Left lung (tissue), 10 donors: ENCODE measurements around the gene GPC1. TPM values are rescaled to one million over a fixed set of nuclear protein-coding genes. Genes with fewer than 3 reads are reported as not detected.

Source experiments
- ATAC-seq: fragments of 200-7000 bp; cut with Tn5 transposase; one replicate; pipeline ENCODE4 v1.9.1; 2020; ENCODE audit warnings: moderate library complexity
- DNase-seq, 4 donors: peaks; one replicate each; pipeline ENCODE4 v3.0.0-alpha.2; 2013 to 2020
- H3K27ac ChIP-seq, 2 donors: fragments of 200-600 bp; sonication (generic) in 1 of 2; one replicate each; pipeline versions ENCODE4 v1.5.0 to v1.8.0; 2020 to 2021
- H3K27me3 ChIP-seq, 2 donors: fragments of 200-600 bp; sonication (generic) in 1 of 2; one replicate each; pipeline versions ENCODE4 v1.5.0 to v1.8.0; 2020 to 2021
- H3K36me3 ChIP-seq, 2 donors: fragments of 200-600 bp; sonication (generic) in 1 of 2; one replicate each; pipeline versions ENCODE4 v1.5.0 to v1.8.0; 2020 to 2021
- H3K4me1 ChIP-seq, 2 donors: fragments of 200-600 bp; one replicate each; pipeline ENCODE4 v1.8.0; 2021
- H3K4me3 ChIP-seq, 2 donors: fragments of 200-600 bp; sonication (generic) in 1 of 2; one replicate each; pipeline versions ENCODE4 v1.5.0 to v1.8.0; 2020 to 2021; ENCODE audit warnings: mild to moderate bottlenecking in 1 of 2
- H3K9me3 ChIP-seq, 2 donors: fragments of 200-600 bp; sonication (generic) in 1 of 2; one replicate each; pipeline versions ENCODE4 v1.5.0 to v1.8.0; 2020 to 2021
- intact Hi-C, 2 donors: fragments of 100-400 bp; cut with DNase I; formaldehyde crosslinking; loops; one replicate each; pipeline versions ENCODE4 v1.11.2 to v1.14.2; 2022
- polyA plus RNA-seq, 6 donors: library from polyadenylated mRNA; unstranded; fragments of 120-200 nt; gene quantifications; one replicate each; pipeline ENCODE4 v1.2.1, GENCODE V29; 2013; ENCODE audit not compliant: insufficient read length in 6 of 6
- total RNA-seq, 2 donors: library from RNA; stranded (reverse); fragmentation: NEBNext Ultra II Directional; extraction: Animal tissue kit (Norgen Biotek cat#: 25700); gene quantifications; one replicate each; pipeline ENCODE4 v1.2.1, GENCODE V29; 2021
- TF ChIP-seq, protein P1 (sequence below), 2 donors: fragments of 200-600 bp; sonication (generic) in 1 of 2; IDR thresholded peaks; one replicate each; pipeline versions ENCODE4 v1.5.0 to v1.8.0; 2021; ENCODE audit warnings: antibody characterized with exemption in 2 of 2
- donor health status: DM: no; HTN: yes; CAD: no.
- donor health status: DM: no; HTN: no; CAD: no.

The GPC1 gene
- total and polyA plus RNA-seq, 8 donors: 24.6 to 63.4 (median 45.3) TPM

DNA sequence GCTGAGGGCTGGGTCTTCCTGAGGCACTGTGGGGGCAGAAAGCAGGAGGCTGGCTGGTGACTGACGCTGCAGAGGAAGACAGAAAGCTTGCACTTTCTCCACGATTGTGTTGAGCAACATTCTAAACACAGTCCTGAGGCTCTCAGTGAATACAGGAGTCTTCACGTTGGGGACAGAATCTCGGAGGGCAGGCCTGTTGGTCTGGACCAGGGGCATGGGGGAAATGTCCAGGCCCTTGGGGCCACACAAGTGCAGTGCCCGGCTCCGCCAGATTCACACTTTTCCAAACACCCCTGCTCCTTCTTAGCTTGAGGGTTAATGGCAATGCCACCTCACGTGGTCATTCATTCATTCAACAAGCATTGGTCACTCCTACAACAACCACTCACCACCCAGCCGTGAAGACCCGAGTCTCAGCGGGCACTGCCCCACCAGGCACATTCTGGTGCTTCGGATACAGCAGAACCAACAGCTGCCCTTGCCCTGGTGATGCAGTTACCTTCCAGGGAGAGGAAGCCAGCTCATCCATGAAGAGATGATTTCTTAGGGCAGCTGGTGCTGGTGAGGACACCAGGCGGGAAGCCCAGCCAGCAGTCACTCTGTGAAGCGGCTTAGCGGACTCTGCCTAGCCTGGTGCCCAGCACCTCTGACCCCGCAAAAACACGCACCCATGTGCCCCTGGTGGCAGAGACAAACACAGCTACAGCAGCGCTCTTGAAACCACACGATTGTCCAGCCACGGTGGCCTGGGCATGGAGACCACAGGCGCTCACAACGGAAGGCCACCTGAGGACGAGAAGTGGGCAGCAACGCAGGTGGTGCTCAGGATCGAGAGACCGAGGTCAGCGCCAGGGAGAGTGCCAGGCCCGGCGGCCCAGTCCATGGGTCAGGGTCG, 10.9 kb upstream of the GPC1 start:
- H3K4me3 ChIP-seq: no peak overlapping the region
- H3K36me3 ChIP-seq: no peaks in the 10 kb centered on the region
- H3K4me1 ChIP-seq: no peaks in the 10 kb centered on the region
- TF ChIP-seq, protein P1, sequence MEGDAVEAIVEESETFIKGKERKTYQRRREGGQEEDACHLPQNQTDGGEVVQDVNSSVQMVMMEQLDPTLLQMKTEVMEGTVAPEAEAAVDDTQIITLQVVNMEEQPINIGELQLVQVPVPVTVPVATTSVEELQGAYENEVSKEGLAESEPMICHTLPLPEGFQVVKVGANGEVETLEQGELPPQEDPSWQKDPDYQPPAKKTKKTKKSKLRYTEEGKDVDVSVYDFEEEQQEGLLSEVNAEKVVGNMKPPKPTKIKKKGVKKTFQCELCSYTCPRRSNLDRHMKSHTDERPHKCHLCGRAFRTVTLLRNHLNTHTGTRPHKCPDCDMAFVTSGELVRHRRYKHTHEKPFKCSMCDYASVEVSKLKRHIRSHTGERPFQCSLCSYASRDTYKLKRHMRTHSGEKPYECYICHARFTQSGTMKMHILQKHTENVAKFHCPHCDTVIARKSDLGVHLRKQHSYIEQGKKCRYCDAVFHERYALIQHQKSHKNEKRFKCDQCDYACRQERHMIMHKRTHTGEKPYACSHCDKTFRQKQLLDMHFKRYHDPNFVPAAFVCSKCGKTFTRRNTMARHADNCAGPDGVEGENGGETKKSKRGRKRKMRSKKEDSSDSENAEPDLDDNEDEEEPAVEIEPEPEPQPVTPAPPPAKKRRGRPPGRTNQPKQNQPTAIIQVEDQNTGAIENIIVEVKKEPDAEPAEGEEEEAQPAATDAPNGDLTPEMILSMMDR (IDR thresholded peaks at IDR 0.05): no peak
- peak in 2 of 4 donors; percentile 19 to 46 for DNase-seq
- no peaks in the 10 kb centered on the region for H3K27me3 ChIP-seq
- H3K27ac ChIP-seq: no peak overlapping the region
- intact Hi-C loops: no loop called here
- peaks cover 3 to 35% of the 10 kb centered on the region in 2 donors for H3K9me3 ChIP-seq
- no peak for ATAC-seq

DNA sequence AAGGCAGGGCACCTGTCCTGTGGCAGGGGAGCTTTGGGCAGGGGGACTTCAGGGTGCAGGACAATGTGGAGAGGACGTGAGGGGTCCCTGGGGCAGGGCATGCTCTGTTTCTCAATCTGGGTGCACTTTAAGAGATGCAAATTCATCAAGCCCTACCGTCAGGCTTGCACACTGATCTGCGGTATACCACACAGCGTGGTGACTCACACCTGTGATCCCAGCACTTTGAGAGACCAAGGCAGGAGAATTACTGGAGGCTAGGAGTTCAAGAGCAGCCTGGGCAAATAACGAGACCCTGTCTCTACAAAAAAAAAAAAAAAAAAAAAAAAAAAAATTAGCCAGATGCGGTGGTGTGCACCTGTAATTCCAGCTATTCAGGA, 10.2 kb upstream of the GPC1 start:
- Histone ChIP-seq H3K9me3 (peaks cover 3 to 30% of the 10 kb centered on the region in 2 donors), H3K4me3 (no peak overlapping the region), H3K27ac (no peak overlapping the region), H3K4me1 (no peaks in the 10 kb centered on the region), H3K27me3 (peaks cover 0 to 2% of the 10 kb centered on the region in 2 donors), H3K36me3 (no peaks in the 10 kb centered on the region)
- ATAC-seq (no peak), DNase-seq (no peak)
- intact Hi-C loops: no loop called here
- TF ChIP-seq, protein P1 (IDR thresholded peaks at IDR 0.05): no peak

DNA sequence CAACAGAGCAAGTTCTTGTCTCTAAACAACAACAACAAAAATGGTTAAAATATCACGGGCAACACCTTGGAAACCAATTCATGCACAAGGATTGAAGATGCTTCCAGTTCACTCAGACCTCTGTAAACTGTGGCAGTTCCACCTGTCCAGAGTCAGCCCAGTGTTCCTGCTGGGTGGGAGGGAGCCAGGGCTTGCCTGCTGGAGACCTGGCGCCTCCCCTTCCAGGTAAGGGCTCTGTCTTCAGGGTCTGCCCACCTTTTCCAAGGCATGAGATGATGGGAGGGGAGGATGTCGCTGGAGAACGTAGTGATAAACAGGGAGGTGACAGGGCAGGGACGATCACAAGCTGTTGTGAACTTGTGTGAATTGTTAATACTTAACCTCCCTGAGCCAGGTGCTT, 9.8 kb upstream of the GPC1 start:
- no peak overlapping the region for H3K27ac ChIP-seq
- DNase-seq (peak in 2 of 4 donors; percentile 20 to 26), ATAC-seq (no peak)
- H3K4me1 ChIP-seq: no peaks in the 10 kb centered on the region
- TF ChIP-seq, protein P1 (IDR thresholded peaks at IDR 0.05): no peak
- no peaks in the 10 kb centered on the region for H3K36me3 ChIP-seq
- H3K27me3 ChIP-seq: peaks cover 0 to 7% of the 10 kb centered on the region in 2 donors
- peaks cover 3 to 25% of the 10 kb centered on the region in 2 donors for H3K9me3 ChIP-seq
- H3K4me3 ChIP-seq: no peak overlapping the region
- intact Hi-C loops: no loop called here

DNA sequence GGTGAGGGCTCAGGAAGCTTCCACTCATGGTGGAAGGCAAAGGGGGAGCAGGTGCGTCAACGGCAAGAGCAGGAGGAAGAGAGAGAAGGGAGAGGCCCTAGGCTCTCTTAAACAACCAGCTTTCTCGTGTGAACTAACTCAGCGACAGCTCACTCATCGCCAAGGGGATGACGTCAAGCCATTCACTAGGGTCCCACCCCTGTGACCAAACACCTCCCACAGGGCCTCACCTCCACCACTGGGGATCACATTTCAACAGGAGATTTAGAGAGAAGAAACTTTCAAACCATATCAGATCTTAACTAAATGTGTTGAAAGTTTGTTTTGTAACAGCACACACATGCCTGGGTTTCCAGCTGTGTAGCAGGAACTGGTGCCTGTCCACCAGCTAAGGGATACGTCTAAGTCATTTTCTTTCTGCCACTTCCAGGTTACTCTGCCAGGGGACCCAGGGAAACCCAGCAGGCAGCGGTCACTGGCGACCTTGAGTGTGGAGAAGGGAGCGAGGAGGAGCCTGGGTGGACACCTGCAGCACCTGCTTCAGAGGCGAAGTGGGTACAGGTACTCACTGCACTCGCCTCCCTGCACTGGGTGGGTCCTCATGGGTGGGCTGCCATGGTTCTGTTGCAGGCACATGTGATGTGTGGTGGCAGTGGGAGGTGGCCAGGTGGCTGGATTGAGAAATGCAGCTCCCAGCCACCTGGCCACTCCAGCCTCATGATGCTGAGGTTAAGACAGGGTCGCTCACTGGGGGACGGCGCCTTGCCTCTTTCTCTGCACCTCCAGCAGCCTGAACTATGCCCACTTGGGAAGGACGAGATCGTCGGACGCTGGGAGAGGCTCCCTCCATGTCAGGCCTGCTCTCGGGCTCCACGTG, 8.4 kb upstream of the GPC1 start:
- no peak overlapping the region for H3K4me3 ChIP-seq
- H3K36me3 ChIP-seq: no peaks in the 10 kb centered on the region
- H3K27me3 ChIP-seq: peaks cover 0 to 16% of the 10 kb centered on the region in 2 donors
- intact Hi-C loops: no loop called here
- DNase-seq (peak; percentile 19 to 76 (median 61)), ATAC-seq (peak; percentile 90)
- peaks cover 0 to 11% of the 10 kb centered on the region in 2 donors for H3K9me3 ChIP-seq
- H3K4me1 ChIP-seq: no peaks in the 10 kb centered on the region
- TF ChIP-seq, protein P1 (IDR thresholded peaks at IDR 0.05): no peak
- H3K27ac ChIP-seq: peak overlapping the region in 1 of 2 donors; percentile 3

DNA sequence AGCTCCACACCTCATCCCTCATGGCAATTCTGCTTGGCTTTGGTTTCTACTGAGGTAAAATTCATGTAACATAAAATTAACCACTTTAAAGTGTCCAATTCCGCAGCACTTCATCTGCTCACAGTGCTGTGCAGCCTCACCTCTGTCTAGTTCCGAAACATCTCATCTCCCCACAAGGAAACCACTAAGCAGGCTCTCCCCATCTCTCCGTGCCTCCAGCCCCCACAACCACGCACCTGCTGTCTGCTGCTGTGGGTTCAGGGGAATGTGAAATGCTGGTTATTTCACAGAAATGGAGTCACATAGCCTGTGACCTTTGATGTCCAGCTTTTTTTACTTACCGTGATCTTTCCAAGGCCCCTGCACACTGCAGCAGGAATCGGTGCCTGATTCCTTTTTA, 7.7 kb upstream of the GPC1 start:
- peaks cover 0 to 23% of the 10 kb centered on the region in 2 donors for H3K27me3 ChIP-seq
- no peak overlapping the region for H3K27ac ChIP-seq
- TF ChIP-seq, protein P1 (IDR thresholded peaks at IDR 0.05): no peak
- H3K4me1 ChIP-seq: no peaks in the 10 kb centered on the region
- H3K36me3 ChIP-seq: no peaks in the 10 kb centered on the region
- intact Hi-C loops: no loop called here
- no peak overlapping the region for H3K4me3 ChIP-seq
- ATAC-seq (no peak), DNase-seq (peak in 1 of 4 donors; percentile 2)
- peaks cover 0 to 9% of the 10 kb centered on the region in 2 donors for H3K9me3 ChIP-seq
